SIG-M5 (cell line): ENCODE data around the gene PHLDA3.

ENCODE experiments used
- DNase-seq: peaks from one replicate; lab custom pipeline; 2025; lab: John Stamatoyannopoulos, UW

PHLDA3 gene

GRCh38 chr1:201429736-201430501 lies 39.1 kb downstream of the PHLDA3 start:
- DNase-seq, result no peak

- no peak for DNase-seq
Observed at GRCh38 chr1:201427963-201428362, 41.0 kb downstream of the PHLDA3 start.

GRCh38 chr1:201426479-201427310 lies 42.3 kb downstream of the PHLDA3 start:
- no peak for DNase-seq

- no peak for DNase-seq
Observed at GRCh38 chr1:201424146-201424545, 44.8 kb downstream of the PHLDA3 start.

- no peak for DNase-seq
Observed at GRCh38 chr1:201423655-201424054, 45.3 kb downstream of the PHLDA3 start.

GRCh38 chr1:201422436-201423030 lies 46.5 kb downstream of the PHLDA3 start:
- DNase-seq, result no peak

GRCh38 chr1:201422026-201422425 lies 47.0 kb downstream of the PHLDA3 start:
- DNase-seq, result no peak

- no peak for DNase-seq
Observed at GRCh38 chr1:201421041-201421440, 47.9 kb downstream of the PHLDA3 start.

- DNase-seq, result no peak
Observed at GRCh38 chr1:201420608-201421002, 48.4 kb downstream of the PHLDA3 start.

- no peak for DNase-seq
Observed at GRCh38 chr1:201419746-201420607, 49.0 kb downstream of the PHLDA3 start.

GRCh38 chr1:201419256-201419655 lies 49.7 kb downstream of the PHLDA3 start:
- DNase-seq, result no peak

GRCh38 chr1:201418461-201418860 lies 50.5 kb downstream of the PHLDA3 start:
- DNase-seq, result no peak
